ENCODE data around the gene CAMTA1. TPM values are rescaled to one million over a fixed set of nuclear protein-coding genes. Genes with fewer than 3 reads are reported as not detected.
A peak's percentile ranks its signal among the peaks of the same experiment; 100 is the strongest.

CAMTA1 gene
- total RNA-seq, 5 donors from 2014 or later (not counting 1 experiment from before 2014, with no cell fraction given), result 29.7 to 37.4 (median 34.6) TPM

GRCh38 chr1:7611421-7612010, 826.3 kb downstream of the CAMTA1 start:
- no peak overlapping the region for H3K27ac ChIP-seq (ENCODE audit: low read length)
- ATAC-seq (replicated peaks in 1 of 4), result no peak

GRCh38 chr1:7613106-7613850, 828.0 kb downstream of the CAMTA1 start:
- no peaks in the 10 kb centered on the region for H3K4me1 Mint-ChIP-seq

More at GRCh38 chr1:7611421-7612010, 826.3 kb downstream of the CAMTA1 start:
- WGBS (ENCODE audit: insufficient coverage), result 52% methylated on average over 6 of the region's 9 CpGs
- H3K4me1 ChIP-seq (ENCODE audit: control insufficient read depth in 1 of 2, extremely low read depth in 1 of 2, insufficient read depth in 2 of 2, low read length in 2 of 2), result no peaks in the 10 kb centered on the region
- CTCF ChIA-PET, result no interaction called here
- H3K36me3 Mint-ChIP-seq, result no peaks in the 10 kb centered on the region
- DNase-seq, result no peak
- POLR2A ChIA-PET, result no interaction called here
- peaks cover 0 to 42% of the 10 kb centered on the region in 2 experiments for H3K27me3 ChIP-seq (replicated peaks in 1 of 2; ENCODE audit: control insufficient read depth in 2 of 2, extremely low read depth in 1 of 2, insufficient read depth in 2 of 2, low read length in 1 of 2)
- no peaks in the 10 kb centered on the region for H3K36me3 ChIP-seq (ENCODE audit: control insufficient read depth in 2 of 2, extremely low read depth in 1 of 2, insufficient read depth in 1 of 2, low read length in 1 of 2)
- no peak overlapping the region for H3K4me3 Mint-ChIP-seq
- H3K4me1 Mint-ChIP-seq, result no peaks in the 10 kb centered on the region
- no peaks in the 10 kb centered on the region for H3K9me3 ChIP-seq
- H3K27me3 Mint-ChIP-seq, result peaks cover 28 to 33% of the 10 kb centered on the region in 2 donors
- no peaks in the 10 kb centered on the region for H3K9me3 Mint-ChIP-seq
- no peak overlapping the region for H3K4me3 ChIP-seq (ENCODE audit: control insufficient read depth in 1 of 2, extremely low read depth in 1 of 2, low read length in 1 of 2)
- H3K27ac Mint-ChIP-seq, result no peak overlapping the region

GRCh38 chr1:7613851-7614205, 828.6 kb downstream of the CAMTA1 start:
- 64% methylated on average over 4 of the region's 4 CpGs for WGBS (ENCODE audit: insufficient coverage)
- POLR2A ChIA-PET, result no interaction called here
- H3K27me3 Mint-ChIP-seq, result peaks cover 17 to 23% of the 10 kb centered on the region in 2 donors

More at GRCh38 chr1:7613106-7613850, 828.0 kb downstream of the CAMTA1 start:
- no peak for DNase-seq
- no peaks in the 10 kb centered on the region for H3K36me3 ChIP-seq (ENCODE audit: control insufficient read depth in 2 of 2, extremely low read depth in 1 of 2, insufficient read depth in 1 of 2, low read length in 1 of 2)
- POLR2A ChIA-PET, result no interaction called here
- H3K27ac Mint-ChIP-seq, result no peak overlapping the region
- H3K4me3 ChIP-seq (ENCODE audit: control insufficient read depth in 1 of 2, extremely low read depth in 1 of 2, low read length in 1 of 2), result no peak overlapping the region
- no peak for ATAC-seq (replicated peaks in 1 of 4)
- no peaks in the 10 kb centered on the region for H3K4me1 ChIP-seq (ENCODE audit: control insufficient read depth in 1 of 2, extremely low read depth in 1 of 2, insufficient read depth in 2 of 2, low read length in 2 of 2)
- H3K9me3 Mint-ChIP-seq, result no peaks in the 10 kb centered on the region
- H3K4me3 Mint-ChIP-seq, result no peak overlapping the region
- H3K36me3 Mint-ChIP-seq, result no peaks in the 10 kb centered on the region
- H3K27me3 Mint-ChIP-seq, result peaks cover 16 to 23% of the 10 kb centered on the region in 2 donors
- no peak overlapping the region for H3K27ac ChIP-seq (ENCODE audit: low read length)
- no peaks in the 10 kb centered on the region for H3K9me3 ChIP-seq
- H3K27me3 ChIP-seq (replicated peaks in 1 of 2; ENCODE audit: control insufficient read depth in 2 of 2, extremely low read depth in 1 of 2, insufficient read depth in 2 of 2, low read length in 1 of 2), result peaks cover 0 to 39% of the 10 kb centered on the region in 2 experiments
- CTCF ChIA-PET, result interaction anchor here in 1 of 2 donors (0.7 kb wide), 1 partner anchor 28 kb away, joined by 3 read pairs; no protein-coding TSS in a partner anchor
- 74% methylated on average over 17 of the region's 18 CpGs for WGBS (ENCODE audit: insufficient coverage)

GRCh38 chr1:7614576-7615074, 829.4 kb downstream of the CAMTA1 start:
- 92% methylated on average over 7 of the region's 9 CpGs for WGBS (ENCODE audit: insufficient coverage)
- no peaks in the 10 kb centered on the region for H3K9me3 Mint-ChIP-seq
- CTCF ChIA-PET, result no interaction called here

More at GRCh38 chr1:7613851-7614205, 828.6 kb downstream of the CAMTA1 start:
- Mint-ChIP-seq H3K4me1 (no peaks in the 10 kb centered on the region), H3K9me3 (no peaks in the 10 kb centered on the region), H3K27ac (no peak overlapping the region), H3K4me3 (no peak overlapping the region), H3K36me3 (no peaks in the 10 kb centered on the region)
- no peak for DNase-seq
- CTCF ChIA-PET, result interaction anchor here in 1 of 2 donors (0.7 kb wide), 1 partner anchor 28 kb away, joined by 3 read pairs; no protein-coding TSS in a partner anchor
- no peak for ATAC-seq (replicated peaks in 1 of 4)
- Histone ChIP-seq H3K4me3 (ENCODE audit: control insufficient read depth in 1 of 2, extremely low read depth in 1 of 2, low read length in 1 of 2) (no peak overlapping the region), H3K9me3 (no peaks in the 10 kb centered on the region), H3K27me3 (replicated peaks in 1 of 2; ENCODE audit: control insufficient read depth in 2 of 2, extremely low read depth in 1 of 2, insufficient read depth in 2 of 2, low read length in 1 of 2) (peaks cover 0 to 36% of the 10 kb centered on the region in 2 experiments), H3K4me1 (ENCODE audit: control insufficient read depth in 1 of 2, extremely low read depth in 1 of 2, insufficient read depth in 2 of 2, low read length in 2 of 2) (no peaks in the 10 kb centered on the region), H3K27ac (ENCODE audit: low read length) (no peak overlapping the region), H3K36me3 (ENCODE audit: control insufficient read depth in 2 of 2, extremely low read depth in 1 of 2, insufficient read depth in 1 of 2, low read length in 1 of 2) (no peaks in the 10 kb centered on the region)

GRCh38 chr1:7615138-7615537, 829.9 kb downstream of the CAMTA1 start:
- no peak overlapping the region for H3K4me3 Mint-ChIP-seq
- Histone ChIP-seq H3K36me3 (ENCODE audit: control insufficient read depth in 2 of 2, extremely low read depth in 1 of 2, insufficient read depth in 1 of 2, low read length in 1 of 2) (no peaks in the 10 kb centered on the region), H3K4me1 (ENCODE audit: control insufficient read depth in 1 of 2, extremely low read depth in 1 of 2, insufficient read depth in 2 of 2, low read length in 2 of 2) (no peaks in the 10 kb centered on the region), H3K4me3 (ENCODE audit: control insufficient read depth in 1 of 2, extremely low read depth in 1 of 2, low read length in 1 of 2) (no peak overlapping the region), H3K27ac (ENCODE audit: low read length) (no peak overlapping the region), H3K9me3 (no peaks in the 10 kb centered on the region), H3K27me3 (replicated peaks in 1 of 2; ENCODE audit: control insufficient read depth in 2 of 2, extremely low read depth in 1 of 2, insufficient read depth in 2 of 2, low read length in 1 of 2) (peaks cover 0 to 32% of the 10 kb centered on the region in 2 experiments)
- no peak for ATAC-seq (replicated peaks in 1 of 4)
- no peaks in the 10 kb centered on the region for H3K9me3 Mint-ChIP-seq
- CTCF ChIA-PET, result no interaction called here
- no peak for DNase-seq
- H3K36me3 Mint-ChIP-seq, result no peaks in the 10 kb centered on the region
- no peaks in the 10 kb centered on the region for H3K4me1 Mint-ChIP-seq
- 40% methylated on average over 4 of the region's 5 CpGs for WGBS (ENCODE audit: insufficient coverage)
- POLR2A ChIA-PET, result no interaction called here
- H3K27ac Mint-ChIP-seq, result no peak overlapping the region
- peaks cover 18 to 24% of the 10 kb centered on the region in 2 donors for H3K27me3 Mint-ChIP-seq

More at GRCh38 chr1:7614576-7615074, 829.4 kb downstream of the CAMTA1 start:
- Mint-ChIP-seq H3K36me3 (no peaks in the 10 kb centered on the region), H3K4me3 (no peak overlapping the region), H3K4me1 (no peaks in the 10 kb centered on the region), H3K27ac (no peak overlapping the region), H3K27me3 (peaks cover 23% of the 10 kb centered on the region in 2 donors)
- ATAC-seq (replicated peaks in 1 of 4) (no peak), DNase-seq (no peak)
- Histone ChIP-seq H3K4me3 (ENCODE audit: control insufficient read depth in 1 of 2, extremely low read depth in 1 of 2, low read length in 1 of 2) (no peak overlapping the region), H3K36me3 (ENCODE audit: control insufficient read depth in 2 of 2, extremely low read depth in 1 of 2, insufficient read depth in 1 of 2, low read length in 1 of 2) (no peaks in the 10 kb centered on the region), H3K9me3 (no peaks in the 10 kb centered on the region), H3K27me3 (replicated peaks in 1 of 2; ENCODE audit: control insufficient read depth in 2 of 2, extremely low read depth in 1 of 2, insufficient read depth in 2 of 2, low read length in 1 of 2) (peaks cover 0 to 32% of the 10 kb centered on the region in 2 experiments), H3K4me1 (ENCODE audit: control insufficient read depth in 1 of 2, extremely low read depth in 1 of 2, insufficient read depth in 2 of 2, low read length in 2 of 2) (no peaks in the 10 kb centered on the region), H3K27ac (ENCODE audit: low read length) (no peak overlapping the region)
- POLR2A ChIA-PET, result no interaction called here

- peak in 12 of 35 experiments; percentile 1 to 23 (median 12) for DNase-seq
- H3K4me1 ChIP-seq (ENCODE audit: control insufficient read depth in 1 of 2, extremely low read depth in 1 of 2, insufficient read depth in 2 of 2, low read length in 2 of 2), result no peaks in the 10 kb centered on the region
- ChIA-PET CTCF (no interaction called here), POLR2A (no interaction called here)
- Mint-ChIP-seq H3K4me1 (no peaks in the 10 kb centered on the region), H3K9me3 (no peaks in the 10 kb centered on the region), H3K27ac (no peak overlapping the region), H3K4me3 (no peak overlapping the region), H3K36me3 (no peaks in the 10 kb centered on the region), H3K27me3 (peaks cover 27 to 32% of the 10 kb centered on the region in 2 donors)
- WGBS (ENCODE audit: insufficient coverage), result 40% methylated on average over 7 of the region's 14 CpGs
- no peak overlapping the region for H3K4me3 ChIP-seq (ENCODE audit: control insufficient read depth in 1 of 2, extremely low read depth in 1 of 2, low read length in 1 of 2)
- H3K9me3 ChIP-seq, result no peaks in the 10 kb centered on the region
- H3K27ac ChIP-seq (ENCODE audit: low read length), result no peak overlapping the region
- ATAC-seq (replicated peaks in 1 of 4), result no peak
- H3K36me3 ChIP-seq (ENCODE audit: control insufficient read depth in 2 of 2, extremely low read depth in 1 of 2, insufficient read depth in 1 of 2, low read length in 1 of 2), result no peaks in the 10 kb centered on the region
- H3K27me3 ChIP-seq (replicated peaks in 1 of 2; ENCODE audit: control insufficient read depth in 2 of 2, extremely low read depth in 1 of 2, insufficient read depth in 2 of 2, low read length in 1 of 2), result peaks cover 0 to 35% of the 10 kb centered on the region in 2 experiments
Measured at GRCh38 chr1:7616076-7616832, 831.0 kb downstream of the CAMTA1 start.

All from T-cell (primary cell).